H1 (cell line): Measurements from ENCODE around the gene DCBLD2.

Experiments used
- BRCA1 ChIP-seq: IDR thresholded peaks from 2 replicates; pipeline ENCODE4 v1.6.1; 2012; ENCODE audit warnings: low read depth, low read length, improper control_type of control experiment
- EP300 ChIP-seq, 2 experiments: IDR thresholded peaks; 1 replicate in 1 of 2; 2 replicates in 1 of 2; pipeline ENCODE4 v1.6.1; 2011 to 2012; ENCODE audit warnings: low read depth in 2 of 2, low read length in 2 of 2, mild to moderate bottlenecking in 2 of 2, borderline replicate concordance in 1 of 2, inconsistent platforms in 1 of 2, moderate library complexity in 1 of 2
- MAFK ChIP-seq: IDR thresholded peaks from 2 replicates; pipeline ENCODE4 v1.6.1; 2012; ENCODE audit warnings: low read depth, mild to moderate bottlenecking, improper control_type of control experiment, low read length
- POLR2A ChIP-seq, 2 experiments: IDR thresholded peaks; 1 replicate in 1 of 2; 2 replicates in 1 of 2; pipeline ENCODE4 v1.6.1; 2011; ENCODE audit warnings: low read depth in 2 of 2, low read length in 2 of 2, mild to moderate bottlenecking in 2 of 2; ENCODE audit errors: control extremely low read depth in 1 of 2
- SUZ12 ChIP-seq: fragments of 200-600 bp; sonication (generic); IDR thresholded peaks from 2 replicates; pipeline ENCODE4 v1.6.1; 2012; ENCODE audit warnings: mild to moderate bottlenecking, inconsistent platforms, low read length, moderate library complexity, mixed read lengths
- TF ChIP-seq, protein P1 (sequence below), 3 experiments: IDR thresholded peaks; 1 replicate in 2 of 3; 2 replicates in 1 of 3; pipeline versions ENCODE4 v1.5.1 to v1.6.1; 2011; ENCODE audit warnings: low read length in 3 of 3, mild to moderate bottlenecking in 3 of 3, inconsistent platforms in 2 of 3, low read depth in 1 of 3, moderate library complexity in 1 of 3; ENCODE audit not compliant: insufficient read depth in 1 of 3; ENCODE audit errors: control extremely low read depth in 1 of 3

DNA sequence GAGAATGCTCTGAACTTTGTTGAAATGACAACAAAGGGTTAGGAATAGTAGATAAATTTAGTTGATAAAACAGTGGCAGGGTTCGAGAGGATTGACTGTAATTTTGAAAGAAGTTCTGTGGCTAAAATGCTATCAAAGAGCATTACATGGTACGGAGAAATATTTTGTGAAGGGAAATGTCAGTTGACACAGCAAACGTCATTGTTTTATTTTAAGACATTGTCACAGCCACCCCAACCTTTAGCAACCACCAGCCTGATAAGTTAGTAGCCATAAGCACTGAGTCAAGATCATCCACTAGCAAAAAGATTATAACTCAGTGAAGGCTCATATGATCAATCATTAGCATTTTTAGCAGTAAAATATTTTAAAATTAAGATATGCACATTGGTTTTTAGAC is 147.0 kb downstream of the DCBLD2 start:
- TF ChIP-seq MAFK (no peak), SUZ12 (no peak), BRCA1 (no peak), EP300 (IDR thresholded peaks at IDR 0.05; ENCODE audit: borderline replicate concordance in 1 of 2, low read depth in 2 of 2, low read length in 2 of 2) (no peak), POLR2A (IDR thresholded peaks at IDR 0.05; ENCODE audit: control extremely low read depth in 1 of 2, low read depth in 2 of 2, low read length in 2 of 2) (no peak)
- TF ChIP-seq, protein P1, sequence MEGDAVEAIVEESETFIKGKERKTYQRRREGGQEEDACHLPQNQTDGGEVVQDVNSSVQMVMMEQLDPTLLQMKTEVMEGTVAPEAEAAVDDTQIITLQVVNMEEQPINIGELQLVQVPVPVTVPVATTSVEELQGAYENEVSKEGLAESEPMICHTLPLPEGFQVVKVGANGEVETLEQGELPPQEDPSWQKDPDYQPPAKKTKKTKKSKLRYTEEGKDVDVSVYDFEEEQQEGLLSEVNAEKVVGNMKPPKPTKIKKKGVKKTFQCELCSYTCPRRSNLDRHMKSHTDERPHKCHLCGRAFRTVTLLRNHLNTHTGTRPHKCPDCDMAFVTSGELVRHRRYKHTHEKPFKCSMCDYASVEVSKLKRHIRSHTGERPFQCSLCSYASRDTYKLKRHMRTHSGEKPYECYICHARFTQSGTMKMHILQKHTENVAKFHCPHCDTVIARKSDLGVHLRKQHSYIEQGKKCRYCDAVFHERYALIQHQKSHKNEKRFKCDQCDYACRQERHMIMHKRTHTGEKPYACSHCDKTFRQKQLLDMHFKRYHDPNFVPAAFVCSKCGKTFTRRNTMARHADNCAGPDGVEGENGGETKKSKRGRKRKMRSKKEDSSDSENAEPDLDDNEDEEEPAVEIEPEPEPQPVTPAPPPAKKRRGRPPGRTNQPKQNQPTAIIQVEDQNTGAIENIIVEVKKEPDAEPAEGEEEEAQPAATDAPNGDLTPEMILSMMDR (IDR thresholded peaks at IDR 0.05; ENCODE audit: control extremely low read depth in 1 of 3, insufficient read depth in 1 of 3, low read depth in 1 of 3, low read length in 3 of 3): no peak
